A673 (cell line): ENCODE results near the gene BMPR1A.

Experiments
- EZH2 ChIP-seq: fragments of 200-600 bp; sonication (generic); IDR thresholded peaks from 2 replicates; pipeline ENCODE4 v1.6.1; 2017; ENCODE audit warnings: borderline replicate concordance, low read depth, mild to moderate bottlenecking, mixed read lengths, antibody characterized with exemption, low read length; ENCODE audit not compliant: poor library complexity, severe bottlenecking
- TF ChIP-seq, protein P1 (sequence below): fragments of 300-800, 200-600 bp; sonication (generic); conservative IDR thresholded peaks from 2 replicates; pipeline ENCODE4 v1.5.1; 2017; ENCODE audit warnings: low read depth, mild to moderate bottlenecking, antibody characterized with exemption, low read length, moderate library complexity, mixed read lengths

- TF ChIP-seq, protein P1, sequence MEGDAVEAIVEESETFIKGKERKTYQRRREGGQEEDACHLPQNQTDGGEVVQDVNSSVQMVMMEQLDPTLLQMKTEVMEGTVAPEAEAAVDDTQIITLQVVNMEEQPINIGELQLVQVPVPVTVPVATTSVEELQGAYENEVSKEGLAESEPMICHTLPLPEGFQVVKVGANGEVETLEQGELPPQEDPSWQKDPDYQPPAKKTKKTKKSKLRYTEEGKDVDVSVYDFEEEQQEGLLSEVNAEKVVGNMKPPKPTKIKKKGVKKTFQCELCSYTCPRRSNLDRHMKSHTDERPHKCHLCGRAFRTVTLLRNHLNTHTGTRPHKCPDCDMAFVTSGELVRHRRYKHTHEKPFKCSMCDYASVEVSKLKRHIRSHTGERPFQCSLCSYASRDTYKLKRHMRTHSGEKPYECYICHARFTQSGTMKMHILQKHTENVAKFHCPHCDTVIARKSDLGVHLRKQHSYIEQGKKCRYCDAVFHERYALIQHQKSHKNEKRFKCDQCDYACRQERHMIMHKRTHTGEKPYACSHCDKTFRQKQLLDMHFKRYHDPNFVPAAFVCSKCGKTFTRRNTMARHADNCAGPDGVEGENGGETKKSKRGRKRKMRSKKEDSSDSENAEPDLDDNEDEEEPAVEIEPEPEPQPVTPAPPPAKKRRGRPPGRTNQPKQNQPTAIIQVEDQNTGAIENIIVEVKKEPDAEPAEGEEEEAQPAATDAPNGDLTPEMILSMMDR, result no peak
- no peak for TF ChIP-seq EZH2
Observed at GRCh38 chr10:86758189-86759072, 2.0 kb downstream of the BMPR1A start.
